ENCODE measurements around the gene MYO7B.

DNA sequence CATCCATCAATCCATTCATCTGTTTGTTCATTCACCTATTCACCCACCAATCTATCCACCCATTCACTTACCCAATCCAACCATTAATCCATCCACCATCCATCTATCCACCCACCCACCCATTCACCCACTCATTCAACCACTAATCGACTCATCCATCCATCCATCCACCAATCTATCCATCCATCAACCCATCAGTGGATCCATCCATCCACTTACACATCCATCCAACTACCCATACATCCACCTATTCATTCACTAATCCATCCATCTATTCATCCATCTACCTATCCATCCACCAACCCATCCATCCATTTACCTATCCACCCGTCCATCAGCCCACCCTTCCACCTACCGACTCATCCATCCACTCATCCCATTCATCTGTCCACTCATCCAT, 11.3 kb downstream of the MYO7B start:
- TF ChIP-seq, protein P1, sequence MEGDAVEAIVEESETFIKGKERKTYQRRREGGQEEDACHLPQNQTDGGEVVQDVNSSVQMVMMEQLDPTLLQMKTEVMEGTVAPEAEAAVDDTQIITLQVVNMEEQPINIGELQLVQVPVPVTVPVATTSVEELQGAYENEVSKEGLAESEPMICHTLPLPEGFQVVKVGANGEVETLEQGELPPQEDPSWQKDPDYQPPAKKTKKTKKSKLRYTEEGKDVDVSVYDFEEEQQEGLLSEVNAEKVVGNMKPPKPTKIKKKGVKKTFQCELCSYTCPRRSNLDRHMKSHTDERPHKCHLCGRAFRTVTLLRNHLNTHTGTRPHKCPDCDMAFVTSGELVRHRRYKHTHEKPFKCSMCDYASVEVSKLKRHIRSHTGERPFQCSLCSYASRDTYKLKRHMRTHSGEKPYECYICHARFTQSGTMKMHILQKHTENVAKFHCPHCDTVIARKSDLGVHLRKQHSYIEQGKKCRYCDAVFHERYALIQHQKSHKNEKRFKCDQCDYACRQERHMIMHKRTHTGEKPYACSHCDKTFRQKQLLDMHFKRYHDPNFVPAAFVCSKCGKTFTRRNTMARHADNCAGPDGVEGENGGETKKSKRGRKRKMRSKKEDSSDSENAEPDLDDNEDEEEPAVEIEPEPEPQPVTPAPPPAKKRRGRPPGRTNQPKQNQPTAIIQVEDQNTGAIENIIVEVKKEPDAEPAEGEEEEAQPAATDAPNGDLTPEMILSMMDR (IDR thresholded peaks at IDR 0.05; ENCODE audit: borderline replicate concordance, extremely low read depth, low read length, poor library complexity, severe bottlenecking), result no peak
- no peak for TF ChIP-seq EZH2 (IDR thresholded peaks at IDR 0.05; ENCODE audit: borderline replicate concordance, low read depth, low read length, severe bottlenecking)
